ENCODE data around the gene RAPGEF4. TPM values are rescaled to one million over a fixed set of nuclear protein-coding genes. Genes with fewer than 3 reads are reported as not detected.
A peak's percentile ranks its signal among the peaks of the same experiment; 100 is the strongest.

Gene RAPGEF4
- total and polyA plus RNA-seq, 11 donors, result 1.3 to 21.2 (median 10.5) TPM

DNA sequence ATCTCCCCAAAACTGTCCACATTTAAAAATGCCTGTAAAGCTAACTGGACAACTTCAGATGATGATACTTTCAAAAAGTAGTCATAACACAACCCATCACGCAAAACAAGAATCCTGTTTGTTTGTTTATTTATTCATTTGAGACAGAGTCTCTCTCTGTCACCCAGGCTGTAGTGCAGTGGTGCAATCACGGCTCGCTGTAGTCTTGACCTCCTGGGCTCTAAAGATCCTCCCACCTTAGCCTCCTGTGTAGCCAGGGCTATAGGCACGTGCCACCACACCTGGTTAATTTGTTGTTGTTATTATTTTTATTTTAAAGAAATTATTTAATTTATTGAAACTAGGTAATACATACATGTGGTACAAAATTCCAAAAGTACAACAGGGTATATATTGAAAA, 94.8 kb downstream of the RAPGEF4 start:
- intact Hi-C loops (cut with DNase I), result no loop called here
- ATAC-seq, result no peak
- Histone ChIP-seq H3K27me3 (no peaks in the 10 kb centered on the region), H3K4me3 (no peak overlapping the region), H3K4me1 (peaks cover 0 to 16% (median 2%) of the 10 kb centered on the region in 12 donors), H3K27ac (no peak overlapping the region), H3K36me3 (no peaks in the 10 kb centered on the region), H3K9me3 (no peaks in the 10 kb centered on the region)
- 95 to 98% (median 97%) methylated on average over 4 of the region's 4 CpGs for WGBS, 4 donors
- TF ChIP-seq, protein P1, sequence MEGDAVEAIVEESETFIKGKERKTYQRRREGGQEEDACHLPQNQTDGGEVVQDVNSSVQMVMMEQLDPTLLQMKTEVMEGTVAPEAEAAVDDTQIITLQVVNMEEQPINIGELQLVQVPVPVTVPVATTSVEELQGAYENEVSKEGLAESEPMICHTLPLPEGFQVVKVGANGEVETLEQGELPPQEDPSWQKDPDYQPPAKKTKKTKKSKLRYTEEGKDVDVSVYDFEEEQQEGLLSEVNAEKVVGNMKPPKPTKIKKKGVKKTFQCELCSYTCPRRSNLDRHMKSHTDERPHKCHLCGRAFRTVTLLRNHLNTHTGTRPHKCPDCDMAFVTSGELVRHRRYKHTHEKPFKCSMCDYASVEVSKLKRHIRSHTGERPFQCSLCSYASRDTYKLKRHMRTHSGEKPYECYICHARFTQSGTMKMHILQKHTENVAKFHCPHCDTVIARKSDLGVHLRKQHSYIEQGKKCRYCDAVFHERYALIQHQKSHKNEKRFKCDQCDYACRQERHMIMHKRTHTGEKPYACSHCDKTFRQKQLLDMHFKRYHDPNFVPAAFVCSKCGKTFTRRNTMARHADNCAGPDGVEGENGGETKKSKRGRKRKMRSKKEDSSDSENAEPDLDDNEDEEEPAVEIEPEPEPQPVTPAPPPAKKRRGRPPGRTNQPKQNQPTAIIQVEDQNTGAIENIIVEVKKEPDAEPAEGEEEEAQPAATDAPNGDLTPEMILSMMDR (IDR thresholded peaks at IDR 0.05), result no peak
- TF ChIP-seq POLR2A (IDR thresholded peaks at IDR 0.05), result no peak
- DNase-seq, result no peak

DNA sequence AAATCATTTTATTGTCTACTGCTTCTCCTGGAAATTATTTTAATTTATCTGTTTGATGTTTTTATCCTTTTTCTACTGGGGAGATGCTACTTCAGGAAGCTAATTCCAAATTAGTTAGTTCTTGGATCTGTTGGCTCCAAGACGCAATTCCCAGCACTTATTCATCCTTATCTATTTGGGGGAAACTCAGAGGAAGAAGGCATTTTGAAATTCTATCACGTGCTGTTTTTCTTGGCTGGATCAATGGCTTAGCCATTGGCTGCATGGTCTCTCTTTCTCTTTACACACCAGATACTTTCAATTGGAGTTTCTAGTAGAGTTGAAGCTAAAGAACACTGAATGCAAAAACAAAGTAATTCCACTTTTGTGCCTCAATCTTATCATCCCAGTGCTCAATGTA, 98.3 kb downstream of the RAPGEF4 start:
- no peaks in the 10 kb centered on the region for H3K9me3 ChIP-seq
- H3K27me3 ChIP-seq, result no peaks in the 10 kb centered on the region
- ATAC-seq, result peak in 3 of 4 donors; percentile 51 to 77 (median 72)
- H3K4me1 ChIP-seq, result peaks cover 0 to 23% (median 4%) of the 10 kb centered on the region in 12 donors
- H3K27ac ChIP-seq, result peak overlapping the region in 5 of 12 donors; percentile 10 to 47 (median 32)
- H3K4me3 ChIP-seq, result no peak overlapping the region
- no peak for TF ChIP-seq POLR2A (IDR thresholded peaks at IDR 0.05)
- TF ChIP-seq, protein P1 (IDR thresholded peaks at IDR 0.05), result no peak
- intact Hi-C loops (cut with DNase I), result no loop called here
- 36 to 56% (median 42%) methylated on average over 2 of the region's 2 CpGs for WGBS, 4 donors
- DNase-seq, result no peak
- no peaks in the 10 kb centered on the region for H3K36me3 ChIP-seq

DNA sequence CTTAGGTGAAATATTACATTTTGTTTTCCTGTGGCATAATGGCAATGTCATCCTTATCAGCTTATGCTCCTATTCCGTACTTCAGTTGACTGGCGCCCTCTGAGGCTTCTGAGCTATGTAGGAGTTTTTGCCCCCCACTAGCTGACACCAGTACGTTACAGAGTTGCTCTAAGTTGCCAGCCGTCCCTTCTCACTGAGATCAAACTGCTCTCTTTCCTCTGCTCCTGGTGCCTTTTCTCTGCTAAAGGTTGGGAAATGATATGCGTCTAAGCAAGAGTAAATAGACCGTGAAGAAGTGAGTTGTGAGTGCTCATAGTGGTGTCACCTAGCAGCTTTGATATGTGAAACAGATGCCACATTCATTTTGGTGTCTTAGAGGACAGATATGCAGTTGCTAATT, 99.2 kb downstream of the RAPGEF4 start:
- no peak for DNase-seq
- ATAC-seq, result no peak
- H3K27ac ChIP-seq, result no peak overlapping the region
- 88 to 94% (median 93%) methylated on average over 6 of the region's 6 CpGs for WGBS, 4 donors
- intact Hi-C loops (cut with DNase I), result no loop called here
- TF ChIP-seq, protein P1 (IDR thresholded peaks at IDR 0.05), result no peak
- no peak for TF ChIP-seq POLR2A (IDR thresholded peaks at IDR 0.05)
- H3K4me3 ChIP-seq, result no peak overlapping the region
- peaks cover 0 to 23% (median 4%) of the 10 kb centered on the region in 12 donors for H3K4me1 ChIP-seq
- no peaks in the 10 kb centered on the region for H3K9me3 ChIP-seq
- H3K36me3 ChIP-seq, result no peaks in the 10 kb centered on the region
- H3K27me3 ChIP-seq, result no peaks in the 10 kb centered on the region

DNA sequence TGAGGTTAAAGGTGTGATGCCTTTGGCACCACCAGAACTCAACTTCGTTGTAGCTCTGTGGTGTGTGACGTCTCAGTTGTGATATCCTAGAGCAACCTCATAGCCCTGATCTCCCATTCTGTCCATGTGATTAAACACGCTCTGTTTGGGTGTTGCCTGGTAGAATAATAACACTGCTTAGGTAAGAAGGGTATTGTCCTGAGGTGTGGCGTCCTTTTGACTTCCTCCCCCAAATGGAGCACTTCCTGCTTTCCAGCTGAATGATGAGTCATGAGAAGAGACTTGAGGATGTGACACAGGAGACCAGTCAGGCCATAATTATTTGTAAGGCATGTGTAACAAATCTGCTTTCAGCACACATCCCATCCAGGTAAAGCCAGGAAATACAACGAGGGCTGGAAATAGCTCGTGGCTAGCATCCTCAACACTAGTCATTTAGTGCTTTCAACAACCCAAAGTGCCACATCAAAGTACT, 100.7 kb downstream of the RAPGEF4 start:
- DNase-seq, result peak in 3 of 5 donors; percentile 26 to 38 (median 34)
- intact Hi-C loops (cut with DNase I), result no loop called here

More for the DNA sequence above, 100.7 kb downstream of the RAPGEF4 start:
- peak overlapping the region in 11 of 12 donors; percentile 14 to 77 (median 43) for H3K27ac ChIP-seq
- TF ChIP-seq POLR2A (IDR thresholded peaks at IDR 0.05), result no peak
- TF ChIP-seq, protein P1 (IDR thresholded peaks at IDR 0.05), result no peak
- H3K4me1 ChIP-seq, result peaks cover 0 to 23% (median 4%) of the 10 kb centered on the region in 12 donors
- 53 to 61% (median 56%) methylated on average over 5 to 6 of the region's 6 CpGs for WGBS, 4 donors
- no peaks in the 10 kb centered on the region for H3K27me3 ChIP-seq
- ATAC-seq, result peak; percentile 83 to 97 (median 90)
- no peak overlapping the region for H3K4me3 ChIP-seq
- H3K9me3 ChIP-seq, result no peaks in the 10 kb centered on the region
- H3K36me3 ChIP-seq, result no peaks in the 10 kb centered on the region
